ENCODE data around the gene DLGAP1. TPM values are rescaled to one million over a fixed set of nuclear protein-coding genes. Genes with fewer than 3 reads are reported as not detected.

The DLGAP1 gene
- total RNA-seq, 1 donor from 2014 or later = 2.0 TPM

DNA sequence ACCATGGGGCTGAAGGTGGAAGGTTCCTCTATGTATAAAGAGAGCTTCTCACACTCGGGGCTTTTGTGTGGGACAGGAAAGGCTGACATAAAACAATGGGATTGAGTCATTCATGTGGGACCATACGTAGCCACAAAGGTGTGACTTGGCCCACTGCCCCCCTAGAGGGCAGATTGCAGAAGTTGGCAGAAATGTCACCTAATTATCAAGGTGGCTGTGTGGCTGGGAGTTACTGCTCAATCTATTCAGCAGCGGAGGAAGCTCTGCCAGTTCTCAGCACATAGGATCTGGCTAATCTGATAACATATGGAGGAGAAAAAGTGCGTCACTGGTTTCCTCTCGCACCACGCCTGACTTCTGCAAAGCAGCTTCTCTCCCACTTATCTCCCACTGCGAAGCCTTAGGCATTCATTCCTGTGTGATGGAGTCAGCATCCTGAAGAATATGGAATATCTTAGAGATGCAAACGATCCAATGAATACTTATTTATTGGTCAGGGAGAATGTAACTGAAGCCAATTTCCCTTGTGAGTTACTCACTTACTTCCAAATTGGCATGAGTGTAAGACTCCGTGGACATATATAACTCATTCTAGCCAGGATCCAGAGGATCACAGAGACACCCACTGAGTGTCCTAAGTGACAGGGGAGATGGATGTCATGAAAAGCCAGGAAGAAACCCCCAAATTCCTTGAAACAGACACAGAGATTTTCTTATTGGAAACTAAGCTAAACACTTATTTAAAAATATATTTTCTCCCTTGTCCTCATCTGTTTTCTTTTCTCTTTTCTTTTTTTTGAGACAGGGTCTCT, 660.4 kb downstream of the DLGAP1 start:
- Histone ChIP-seq H3K27ac (no peak overlapping the region), H3K36me3 (no peaks in the 10 kb centered on the region), H3K4me1 (no peaks in the 10 kb centered on the region), H3K9me3 (no peaks in the 10 kb centered on the region), H3K4me3 (no peak overlapping the region), H3K27me3 (no peaks in the 10 kb centered on the region)
- DNase-seq (ENCODE audit: low spot score in 2 of 2) = no peak
- TF ChIP-seq, protein P1, sequence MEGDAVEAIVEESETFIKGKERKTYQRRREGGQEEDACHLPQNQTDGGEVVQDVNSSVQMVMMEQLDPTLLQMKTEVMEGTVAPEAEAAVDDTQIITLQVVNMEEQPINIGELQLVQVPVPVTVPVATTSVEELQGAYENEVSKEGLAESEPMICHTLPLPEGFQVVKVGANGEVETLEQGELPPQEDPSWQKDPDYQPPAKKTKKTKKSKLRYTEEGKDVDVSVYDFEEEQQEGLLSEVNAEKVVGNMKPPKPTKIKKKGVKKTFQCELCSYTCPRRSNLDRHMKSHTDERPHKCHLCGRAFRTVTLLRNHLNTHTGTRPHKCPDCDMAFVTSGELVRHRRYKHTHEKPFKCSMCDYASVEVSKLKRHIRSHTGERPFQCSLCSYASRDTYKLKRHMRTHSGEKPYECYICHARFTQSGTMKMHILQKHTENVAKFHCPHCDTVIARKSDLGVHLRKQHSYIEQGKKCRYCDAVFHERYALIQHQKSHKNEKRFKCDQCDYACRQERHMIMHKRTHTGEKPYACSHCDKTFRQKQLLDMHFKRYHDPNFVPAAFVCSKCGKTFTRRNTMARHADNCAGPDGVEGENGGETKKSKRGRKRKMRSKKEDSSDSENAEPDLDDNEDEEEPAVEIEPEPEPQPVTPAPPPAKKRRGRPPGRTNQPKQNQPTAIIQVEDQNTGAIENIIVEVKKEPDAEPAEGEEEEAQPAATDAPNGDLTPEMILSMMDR (IDR thresholded peaks at IDR 0.05) = no peak
- intact Hi-C loops (cut with DNase I) = no loop called here

DNA sequence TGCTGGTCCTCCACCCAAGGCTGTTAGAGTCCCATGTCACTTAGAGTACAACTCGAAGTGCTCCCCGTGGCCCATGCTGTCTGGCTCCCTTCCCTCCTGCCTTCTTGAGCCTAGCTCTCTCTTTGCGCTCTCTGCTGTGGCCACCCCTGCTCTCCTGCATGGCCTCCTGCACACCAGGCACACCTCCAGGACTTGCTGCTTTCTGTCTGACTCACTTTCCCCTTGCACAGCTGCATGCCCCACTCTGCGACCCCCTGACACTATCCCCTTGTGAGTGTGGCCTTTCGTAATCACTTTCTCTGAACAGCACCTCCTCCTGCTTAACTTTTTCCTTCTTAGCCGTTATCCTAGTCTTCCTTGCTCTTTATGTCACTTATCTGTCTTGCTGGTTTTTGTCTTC, 661.6 kb downstream of the DLGAP1 start:
- no peak for DNase-seq (ENCODE audit: low spot score in 2 of 2)
- TF ChIP-seq, protein P1 (IDR thresholded peaks at IDR 0.05) = no peak
- Histone ChIP-seq H3K9me3 (no peaks in the 10 kb centered on the region), H3K4me1 (no peaks in the 10 kb centered on the region), H3K27ac (no peak overlapping the region), H3K27me3 (no peaks in the 10 kb centered on the region), H3K4me3 (no peak overlapping the region), H3K36me3 (no peaks in the 10 kb centered on the region)
- intact Hi-C loops (cut with DNase I) = no loop called here

DNA sequence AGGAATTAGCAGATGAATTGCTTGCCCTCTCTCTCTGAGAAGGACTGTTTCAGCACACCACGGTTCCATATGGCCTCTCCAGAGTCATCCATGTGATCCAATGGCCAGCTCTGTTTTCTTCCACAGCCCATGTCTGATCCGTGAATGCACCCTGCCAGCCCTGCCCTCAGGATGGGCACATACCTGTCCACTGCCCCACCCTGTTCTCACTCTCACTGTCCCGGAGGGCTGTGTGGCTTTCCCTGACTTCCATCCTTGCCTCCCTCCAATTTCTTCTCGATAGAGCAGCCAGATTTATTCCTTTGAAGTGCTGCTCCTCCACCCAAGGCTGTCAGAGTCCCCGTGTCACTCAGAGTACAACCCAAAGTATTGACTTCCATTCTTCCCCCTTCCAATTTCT, 662.0 kb downstream of the DLGAP1 start:
- intact Hi-C loops (cut with DNase I) = no loop called here

DNA sequence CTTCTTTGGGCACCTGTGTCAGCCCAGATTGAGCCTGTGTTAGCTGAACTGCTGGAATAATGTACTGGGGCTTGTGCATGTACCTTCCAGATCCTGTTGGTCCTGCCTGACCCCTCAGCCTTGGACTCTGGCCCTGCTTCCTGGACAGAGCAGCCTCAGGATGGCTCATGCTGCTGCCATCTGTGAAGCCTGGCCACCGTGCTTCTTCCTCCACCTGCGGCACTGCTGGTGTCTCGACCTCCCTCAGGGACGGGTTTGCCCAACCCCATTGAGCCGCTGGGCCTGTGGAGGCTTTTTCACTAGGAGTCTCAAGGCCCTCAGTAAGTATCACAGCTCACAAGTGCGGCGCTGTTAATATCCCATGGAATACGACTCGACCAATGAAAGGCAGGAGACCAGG, 662.4 kb downstream of the DLGAP1 start:
- intact Hi-C loops (cut with DNase I) = no loop called here
- TF ChIP-seq, protein P1 (IDR thresholded peaks at IDR 0.05) = no peak
- no peaks in the 10 kb centered on the region for H3K27me3 ChIP-seq
- H3K4me1 ChIP-seq = no peaks in the 10 kb centered on the region
- DNase-seq (ENCODE audit: low spot score in 2 of 2) = no peak
- no peaks in the 10 kb centered on the region for H3K36me3 ChIP-seq
- H3K27ac ChIP-seq = no peak overlapping the region
- no peak overlapping the region for H3K4me3 ChIP-seq
- no peaks in the 10 kb centered on the region for H3K9me3 ChIP-seq

More for the DNA sequence above, 662.0 kb downstream of the DLGAP1 start:
- Histone ChIP-seq H3K36me3 (no peaks in the 10 kb centered on the region), H3K4me3 (no peak overlapping the region), H3K27me3 (no peaks in the 10 kb centered on the region), H3K27ac (no peak overlapping the region), H3K4me1 (no peaks in the 10 kb centered on the region), H3K9me3 (no peaks in the 10 kb centered on the region)
- no peak for DNase-seq (ENCODE audit: low spot score in 2 of 2)
- TF ChIP-seq, protein P1 (IDR thresholded peaks at IDR 0.05) = no peak

DNA sequence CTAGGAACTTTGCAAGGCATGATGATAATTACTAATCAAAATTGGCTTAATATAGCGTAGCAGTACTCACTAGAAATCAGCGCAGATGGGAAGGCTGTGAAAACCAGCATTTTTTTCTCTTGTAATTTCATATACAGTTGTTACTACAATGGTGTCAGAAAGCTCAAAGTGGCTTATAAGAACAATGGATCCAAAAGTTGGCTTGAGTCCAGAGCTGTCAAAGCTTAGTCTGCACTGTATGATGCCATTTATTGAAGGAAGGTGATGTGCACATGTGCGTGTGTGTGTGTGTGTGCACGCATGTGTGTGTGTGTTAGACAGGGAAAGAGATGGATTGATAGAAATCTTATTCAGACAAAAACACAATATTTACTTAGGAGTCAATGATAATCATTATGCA, 663.9 kb downstream of the DLGAP1 start:
- no peaks in the 10 kb centered on the region for H3K36me3 ChIP-seq
- no peak for DNase-seq (ENCODE audit: low spot score in 2 of 2)
- H3K4me1 ChIP-seq = no peaks in the 10 kb centered on the region
- intact Hi-C loops (cut with DNase I) = no loop called here
- H3K4me3 ChIP-seq = no peak overlapping the region
- H3K9me3 ChIP-seq = no peaks in the 10 kb centered on the region
- TF ChIP-seq, protein P1 (IDR thresholded peaks at IDR 0.05) = no peak
- no peak overlapping the region for H3K27ac ChIP-seq
- H3K27me3 ChIP-seq = no peaks in the 10 kb centered on the region

All from ascending aorta (tissue), 2 donors.